GM12874 (cell line): ENCODE results near the gene MSI2.

Experiments
- TF ChIP-seq, protein P1 (sequence below): IDR thresholded peaks from 2 replicates; pipeline ENCODE4 v1.5.1; 2011; ENCODE audit warnings: low read depth, mild to moderate bottlenecking, control low read depth, low read length, moderate library complexity; ENCODE audit not compliant: insufficient read depth

The MSI2 gene

DNA sequence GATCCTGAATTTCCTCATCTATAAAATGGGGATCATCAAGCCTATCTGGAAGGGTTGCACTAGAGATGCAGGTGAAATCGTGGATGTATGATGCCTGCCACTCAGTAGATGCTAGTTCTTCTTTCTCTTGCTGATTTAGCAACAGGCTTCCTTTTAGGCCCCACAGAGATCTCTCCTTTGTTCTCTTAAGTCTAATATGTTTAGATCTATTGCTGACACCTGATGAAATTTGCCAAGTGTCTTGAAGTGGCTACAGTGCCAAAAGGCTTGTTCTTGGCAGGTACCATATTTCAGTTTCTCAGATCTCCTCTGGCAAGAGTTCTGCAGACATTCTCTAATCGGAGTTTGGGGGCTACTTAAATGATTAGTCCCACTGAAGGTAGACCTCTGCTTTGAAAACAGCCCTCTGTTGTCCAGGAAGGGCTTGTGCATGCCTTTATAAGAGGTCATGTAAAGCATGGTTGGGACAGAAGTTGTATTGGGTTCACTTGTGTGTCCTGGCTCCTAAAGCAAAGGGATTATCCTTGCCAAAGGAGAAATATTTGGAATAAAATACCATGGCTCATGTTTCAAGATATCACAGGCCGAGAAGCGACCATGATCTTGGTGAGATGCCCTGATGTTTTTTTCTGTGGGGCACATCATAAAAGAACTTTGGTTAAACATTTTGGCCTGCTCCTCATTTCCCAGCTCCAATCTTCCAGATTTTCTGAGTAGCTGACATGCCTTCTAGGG is 234.0 kb downstream of the MSI2 start:
- TF ChIP-seq, protein P1, sequence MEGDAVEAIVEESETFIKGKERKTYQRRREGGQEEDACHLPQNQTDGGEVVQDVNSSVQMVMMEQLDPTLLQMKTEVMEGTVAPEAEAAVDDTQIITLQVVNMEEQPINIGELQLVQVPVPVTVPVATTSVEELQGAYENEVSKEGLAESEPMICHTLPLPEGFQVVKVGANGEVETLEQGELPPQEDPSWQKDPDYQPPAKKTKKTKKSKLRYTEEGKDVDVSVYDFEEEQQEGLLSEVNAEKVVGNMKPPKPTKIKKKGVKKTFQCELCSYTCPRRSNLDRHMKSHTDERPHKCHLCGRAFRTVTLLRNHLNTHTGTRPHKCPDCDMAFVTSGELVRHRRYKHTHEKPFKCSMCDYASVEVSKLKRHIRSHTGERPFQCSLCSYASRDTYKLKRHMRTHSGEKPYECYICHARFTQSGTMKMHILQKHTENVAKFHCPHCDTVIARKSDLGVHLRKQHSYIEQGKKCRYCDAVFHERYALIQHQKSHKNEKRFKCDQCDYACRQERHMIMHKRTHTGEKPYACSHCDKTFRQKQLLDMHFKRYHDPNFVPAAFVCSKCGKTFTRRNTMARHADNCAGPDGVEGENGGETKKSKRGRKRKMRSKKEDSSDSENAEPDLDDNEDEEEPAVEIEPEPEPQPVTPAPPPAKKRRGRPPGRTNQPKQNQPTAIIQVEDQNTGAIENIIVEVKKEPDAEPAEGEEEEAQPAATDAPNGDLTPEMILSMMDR: no peak

DNA sequence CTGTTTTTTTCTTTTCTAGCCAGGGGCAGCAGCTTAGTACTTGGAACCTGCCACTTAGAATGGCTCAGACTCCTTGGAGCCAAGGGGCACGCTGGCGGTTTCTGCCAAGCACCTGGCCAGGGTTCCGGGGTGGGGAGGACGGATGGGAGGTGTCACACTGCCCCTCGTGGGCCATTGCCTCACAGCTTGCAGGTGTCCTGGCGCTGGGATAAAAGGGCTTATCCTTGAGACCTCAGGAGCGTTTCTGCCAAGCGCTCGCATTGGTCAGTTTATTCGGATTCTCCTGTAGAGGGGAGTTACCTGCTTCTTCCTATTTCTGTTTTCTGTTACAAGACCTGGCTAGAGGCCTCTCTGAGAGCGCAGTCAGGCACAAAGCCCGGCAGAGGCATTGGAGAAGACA is 234.6 kb downstream of the MSI2 start:
- TF ChIP-seq, protein P1: no peak

DNA sequence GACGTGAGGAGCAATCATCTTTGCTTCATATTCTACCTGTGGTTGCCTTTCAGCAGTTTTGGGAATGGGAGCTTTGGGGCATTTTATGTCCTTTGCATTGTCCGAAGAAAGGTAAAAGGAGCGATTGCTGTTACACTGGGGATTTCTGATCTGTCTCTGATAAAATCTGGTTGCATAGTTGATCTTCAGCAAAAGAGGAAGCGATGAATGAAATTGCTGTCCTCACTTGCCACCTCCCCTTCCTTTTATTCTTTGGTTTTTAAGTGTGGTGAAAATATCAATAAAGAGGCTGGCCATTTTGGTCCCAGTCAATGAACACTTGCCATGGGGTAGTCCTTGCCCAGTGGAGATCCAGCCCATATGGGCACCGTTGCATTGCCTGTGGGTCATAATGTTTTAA is 236.8 kb downstream of the MSI2 start:
- TF ChIP-seq, protein P1: no peak

DNA sequence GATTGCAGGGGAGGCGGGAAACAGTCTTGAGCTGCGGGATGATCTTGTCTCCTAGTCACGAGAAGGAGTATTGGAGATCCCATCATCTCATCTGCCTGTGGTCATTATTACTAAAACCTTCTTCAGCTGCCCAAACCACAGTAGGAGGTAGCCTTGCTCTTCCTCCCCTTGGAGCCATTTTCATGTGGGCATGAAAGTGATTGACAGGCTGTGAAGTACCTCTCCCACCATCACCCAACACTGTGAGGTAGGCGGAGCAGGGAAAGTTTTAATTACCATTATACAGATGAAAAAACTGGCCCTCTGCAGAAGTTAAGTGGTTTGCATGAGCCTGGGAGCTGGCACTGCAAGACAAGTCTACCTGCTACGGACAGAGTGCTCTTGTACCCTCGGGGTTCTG is 237.3 kb downstream of the MSI2 start:
- TF ChIP-seq, protein P1: no peak

DNA sequence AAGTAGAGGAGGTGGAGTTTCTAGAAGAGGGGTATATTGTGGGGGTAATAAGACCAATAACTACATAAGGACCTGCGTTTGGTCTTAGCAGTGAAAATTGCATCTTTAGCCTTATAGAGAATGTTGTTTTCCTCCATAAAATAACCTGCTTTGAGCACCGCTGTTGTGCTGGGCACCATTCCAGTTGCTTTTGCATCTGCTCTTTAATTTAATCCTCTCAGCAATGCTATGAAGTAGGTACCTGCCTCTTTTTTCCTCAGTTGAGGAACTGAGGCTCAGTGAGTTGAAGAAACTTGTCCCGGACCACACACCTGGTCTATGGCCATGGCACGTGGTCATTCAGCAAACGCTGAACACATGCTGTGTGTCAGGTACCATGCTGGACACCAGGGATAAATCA is 238.1 kb downstream of the MSI2 start:
- TF ChIP-seq, protein P1: no peak

DNA sequence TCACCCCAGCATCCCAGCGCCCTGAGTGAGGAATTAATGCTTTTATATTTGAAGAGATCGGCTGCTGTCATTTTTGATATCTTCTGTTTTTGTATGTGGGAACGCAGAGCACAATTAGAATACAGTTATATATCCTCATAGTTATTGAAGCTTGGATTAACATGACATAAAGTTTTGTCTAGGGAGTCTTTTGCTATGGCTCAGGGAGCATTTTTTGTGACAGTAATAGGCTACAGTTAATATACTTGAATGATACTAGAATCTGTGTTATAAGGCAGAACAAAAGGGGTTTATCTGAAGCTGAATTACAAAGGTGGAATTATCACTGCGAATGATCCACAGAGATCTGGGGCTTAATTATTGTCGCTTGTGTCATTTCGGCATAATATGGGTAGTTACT is 239.4 kb downstream of the MSI2 start:
- TF ChIP-seq, protein P1: no peak

DNA sequence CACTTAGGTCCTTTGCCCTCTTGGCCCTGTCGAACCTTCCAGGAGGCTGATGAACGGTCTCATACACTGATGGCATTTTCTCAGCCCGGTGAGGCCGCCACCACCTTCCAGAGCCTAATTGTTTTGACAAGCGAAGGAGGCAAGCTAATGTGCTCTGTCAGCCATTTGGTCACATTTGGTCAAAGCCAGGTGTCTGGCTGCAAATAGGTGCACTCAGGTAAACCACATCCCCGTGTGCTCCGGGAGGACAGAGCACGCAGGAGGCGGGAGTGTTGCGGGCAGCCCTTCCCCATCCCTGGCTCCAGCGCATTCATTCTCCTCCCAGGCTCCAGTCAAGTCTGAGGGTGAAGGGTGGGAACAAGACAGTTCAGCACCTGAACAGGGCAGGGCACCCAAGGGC is 240.1 kb downstream of the MSI2 start:
- TF ChIP-seq, protein P1: no peak
